Endothelial cell of coronary artery (primary cell): ENCODE data around the gene KLRG1. TPM values are rescaled to one million over a fixed set of nuclear protein-coding genes. Genes with fewer than 3 reads are reported as not detected.

Source experiments
- total RNA-seq: library from RNA; depleted of rRNA; stranded (reverse); fragments of >200 nt; gene quantifications from 2 replicates; pipeline ENCODE4 v1.2.3, GENCODE V29; 2014

The KLRG1 gene
- total RNA-seq = 8.9 and 10.3 TPM in 2 replicates

DNA sequence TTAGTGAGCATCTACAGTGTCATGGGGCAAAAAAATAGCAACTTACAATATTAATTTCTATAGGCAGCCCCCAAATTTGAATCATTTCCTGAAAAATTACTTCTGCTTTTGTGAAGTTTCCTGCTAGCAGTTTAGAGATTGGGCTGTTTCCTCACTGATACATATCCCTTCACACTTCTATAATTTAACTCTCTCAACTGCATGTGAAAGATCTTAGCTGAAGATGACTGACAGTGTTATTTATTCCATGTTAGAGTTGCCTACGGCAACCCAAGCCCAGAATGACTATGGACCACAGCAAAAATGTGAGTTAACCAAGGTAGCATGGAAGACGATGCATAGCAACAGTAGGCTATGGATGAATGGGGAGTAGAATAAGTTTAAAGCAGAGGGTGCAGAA lies at the start of gene KLRG1:
Gene KLRG1, plus strand, starts transcription at position 134 of the 400 bp plus-strand sequence. Its CDS starts 90 bp downstream, at position 224.

GRCh38 chr12:8949342-8950220 lies 39.8 kb upstream of the KLRG1 start, which contains the start of gene M6PR:
Gene M6PR (minus strand): TSS chr12:8949645. CDS start chr12:8946404, 3,241 bp downstream.

Other genes starting within 250 kb of the KLRG1 start
- not detected in 2 replicates for gene A2ML1, start 166.9 kb upstream of the KLRG1 start, total RNA-seq
- gene PHC1, start 75.0 kb upstream of the KLRG1 start, total RNA-seq = 9.7 and 18.4 TPM in 2 replicates
- gene M6PR, start 39.9 kb upstream of the KLRG1 start, total RNA-seq = 271 and 288 TPM in 2 replicates
- 15.2 and 31.1 TPM in 2 replicates for gene A2M, start 126.4 kb downstream of the KLRG1 start, total RNA-seq
- gene PZP, start 218.8 kb downstream of the KLRG1 start, total RNA-seq = 0.47 and 1.5 TPM in 2 replicates